Caco-2 (cell line): ENCODE measurements around the gene CFAP210. TPM values are rescaled to one million over a fixed set of nuclear protein-coding genes. Genes with fewer than 3 reads are reported as not detected.

Experiments used
- BruUV-seq: library from RNA; stranded (reverse); fragments of 400-500 nt; replicated peaks from 2 replicates; lab custom pipeline; 2021; lab: Mats Ljungman, UMichigan
- CTCF ChIA-PET: fragments of 300-600 bp; sonication (Branson Sonifier 250); formaldehyde crosslinking; loops from one replicate; lab custom pipeline; 2022; ENCODE audit warnings: antibody characterized with exemption; lab: Charles Lee
- POLR2A ChIA-PET: fragments of 300-600 bp; sonication (Branson Sonifier 250); formaldehyde crosslinking; loops from one replicate; lab custom pipeline; 2022; ENCODE audit warnings: antibody characterized with exemption; lab: Charles Lee
- DNase-seq, 2 experiments: peaks; one replicate each; pipeline versions ENCODE4 v3.0.0 to v3.0.0-alpha.2; 2020 to 2022
- H3K27me3 ChIP-seq: replicated peaks from 2 replicates; pipeline ENCODE4 v1.6.0; 2011; ENCODE audit warnings: low read length; ENCODE audit not compliant: control insufficient read depth, insufficient read depth
- H3K36me3 ChIP-seq: 2 replicates; pipeline ENCODE4 v1.5.1; 2011; ENCODE audit warnings: low read length; ENCODE audit not compliant: control insufficient read depth, insufficient read depth
- H3K4me1 ChIP-seq: fragments of 250-450 bp; sonication (Bioruptor Pico); 2 replicates; pipeline ENCODE4 v1.5.1; 2020; ENCODE audit warnings: mild to moderate bottlenecking
- H3K4me3 ChIP-seq: 2 replicates; pipeline ENCODE4 v1.5.1; 2011; ENCODE audit warnings: low read depth, mild to moderate bottlenecking, control low read depth, low read length
- H3K9me3 ChIP-seq: fragments of 250-450 bp; sonication (Bioruptor Pico); 2 replicates; pipeline ENCODE4 v1.5.1; 2020; ENCODE audit warnings: mild to moderate bottlenecking, moderate library complexity
- H3K27ac Mint-ChIP-seq: one replicate; pipeline ENCODE4 v1.8.0; 2022; ENCODE audit warnings: mixed read lengths; ENCODE audit not compliant: unreplicated experiment
- H3K27me3 Mint-ChIP-seq: one replicate; pipeline ENCODE4 v1.8.0; 2022; ENCODE audit warnings: mixed read lengths; ENCODE audit not compliant: insufficient read depth, unreplicated experiment
- H3K36me3 Mint-ChIP-seq: one replicate; pipeline ENCODE4 v1.8.0; 2022; ENCODE audit warnings: mild to moderate bottlenecking, mixed read lengths; ENCODE audit not compliant: insufficient read depth, unreplicated experiment
- H3K4me1 Mint-ChIP-seq: one replicate; pipeline ENCODE4 v1.8.0; 2022; ENCODE audit warnings: low read depth, mixed read lengths; ENCODE audit not compliant: unreplicated experiment
- H3K4me3 Mint-ChIP-seq: one replicate; pipeline ENCODE4 v1.8.0; 2022; ENCODE audit warnings: mild to moderate bottlenecking, moderate library complexity, mixed read lengths; ENCODE audit not compliant: unreplicated experiment
- H3K9me3 Mint-ChIP-seq: one replicate; pipeline ENCODE4 v1.8.0; 2022; ENCODE audit warnings: mixed read lengths; ENCODE audit not compliant: unreplicated experiment
- intact Hi-C: fragments of 100-400 bp; cut with micrococcal nuclease; formaldehyde crosslinking; loops from one replicate; pipeline ENCODE4 v1.10.0; 2022; ENCODE audit not compliant: unreplicated experiment
- total RNA-seq: library from RNA; stranded (reverse); gene quantifications from 2 replicates; pipeline ENCODE4 v1.2.3, GENCODE V29; 2022
- TF ChIP-seq, protein P1 (sequence below), 2 experiments: fragments of 200-600 bp in 1 of 2; IDR thresholded peaks; 1 replicate in 1 of 2; 2 replicates in 1 of 2; pipeline versions ENCODE4 v1.5.1 to v1.8.0; 2011 to 2022; ENCODE audit warnings: antibody characterized with exemption in 1 of 2, control low read depth in 1 of 2, inconsistent platforms in 1 of 2, low read depth in 1 of 2, low read length in 1 of 2, mild to moderate bottlenecking in 1 of 2, moderate library complexity in 1 of 2; ENCODE audit not compliant: insufficient read depth in 1 of 2, severe bottlenecking in 1 of 2, unreplicated experiment in 1 of 2

CFAP210 gene
- total RNA-seq, 1 experiment from 2014 or later, result not detected

GRCh38 chr2:169661265-169661664 lies 32.9 kb downstream of the CFAP210 start:
- Mint-ChIP-seq H3K4me3 (no peak overlapping the region), H3K9me3 (no peaks in the 10 kb centered on the region), H3K36me3 (no peaks in the 10 kb centered on the region), H3K27ac (no peak overlapping the region), H3K4me1 (no peaks in the 10 kb centered on the region), H3K27me3 (peaks cover 10% of the 10 kb centered on the region)
- no peaks in the 10 kb centered on the region for H3K4me1 ChIP-seq
- ChIA-PET CTCF (no interaction called here), POLR2A (no interaction called here)
- intact Hi-C loops, result no loop called here
- no peaks in the 10 kb centered on the region for H3K27me3 ChIP-seq
- DNase-seq, result no peak
- no TSS peak for BruUV-seq
- H3K9me3 ChIP-seq, result no peaks in the 10 kb centered on the region
- H3K4me3 ChIP-seq, result no peak overlapping the region
- no peaks in the 10 kb centered on the region for H3K36me3 ChIP-seq
- TF ChIP-seq, protein P1, sequence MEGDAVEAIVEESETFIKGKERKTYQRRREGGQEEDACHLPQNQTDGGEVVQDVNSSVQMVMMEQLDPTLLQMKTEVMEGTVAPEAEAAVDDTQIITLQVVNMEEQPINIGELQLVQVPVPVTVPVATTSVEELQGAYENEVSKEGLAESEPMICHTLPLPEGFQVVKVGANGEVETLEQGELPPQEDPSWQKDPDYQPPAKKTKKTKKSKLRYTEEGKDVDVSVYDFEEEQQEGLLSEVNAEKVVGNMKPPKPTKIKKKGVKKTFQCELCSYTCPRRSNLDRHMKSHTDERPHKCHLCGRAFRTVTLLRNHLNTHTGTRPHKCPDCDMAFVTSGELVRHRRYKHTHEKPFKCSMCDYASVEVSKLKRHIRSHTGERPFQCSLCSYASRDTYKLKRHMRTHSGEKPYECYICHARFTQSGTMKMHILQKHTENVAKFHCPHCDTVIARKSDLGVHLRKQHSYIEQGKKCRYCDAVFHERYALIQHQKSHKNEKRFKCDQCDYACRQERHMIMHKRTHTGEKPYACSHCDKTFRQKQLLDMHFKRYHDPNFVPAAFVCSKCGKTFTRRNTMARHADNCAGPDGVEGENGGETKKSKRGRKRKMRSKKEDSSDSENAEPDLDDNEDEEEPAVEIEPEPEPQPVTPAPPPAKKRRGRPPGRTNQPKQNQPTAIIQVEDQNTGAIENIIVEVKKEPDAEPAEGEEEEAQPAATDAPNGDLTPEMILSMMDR (IDR thresholded peaks at IDR 0.05; ENCODE audit: insufficient read depth in 1 of 2, low read depth in 1 of 2, low read length in 1 of 2, severe bottlenecking in 1 of 2, unreplicated experiment in 1 of 2), result no peak

GRCh38 chr2:169659320-169659719 lies 34.9 kb downstream of the CFAP210 start:
- no peaks in the 10 kb centered on the region for H3K9me3 ChIP-seq
- H3K27me3 ChIP-seq, result no peaks in the 10 kb centered on the region
- TF ChIP-seq, protein P1 (IDR thresholded peaks at IDR 0.05; ENCODE audit: insufficient read depth in 1 of 2, low read depth in 1 of 2, low read length in 1 of 2, severe bottlenecking in 1 of 2, unreplicated experiment in 1 of 2), result no peak
- H3K36me3 Mint-ChIP-seq, result no peaks in the 10 kb centered on the region
- CTCF ChIA-PET, result no interaction called here
- H3K27me3 Mint-ChIP-seq, result peaks cover 13% of the 10 kb centered on the region
- POLR2A ChIA-PET, result no interaction called here
- no TSS peak for BruUV-seq
- intact Hi-C loops, result no loop called here
- H3K4me1 Mint-ChIP-seq, result no peaks in the 10 kb centered on the region
- no peaks in the 10 kb centered on the region for H3K4me1 ChIP-seq
- H3K9me3 Mint-ChIP-seq, result no peaks in the 10 kb centered on the region
- no peak overlapping the region for H3K27ac Mint-ChIP-seq
- H3K4me3 ChIP-seq, result no peak overlapping the region
- no peak overlapping the region for H3K4me3 Mint-ChIP-seq
- H3K36me3 ChIP-seq, result no peaks in the 10 kb centered on the region
- DNase-seq, result no peak

DNA sequence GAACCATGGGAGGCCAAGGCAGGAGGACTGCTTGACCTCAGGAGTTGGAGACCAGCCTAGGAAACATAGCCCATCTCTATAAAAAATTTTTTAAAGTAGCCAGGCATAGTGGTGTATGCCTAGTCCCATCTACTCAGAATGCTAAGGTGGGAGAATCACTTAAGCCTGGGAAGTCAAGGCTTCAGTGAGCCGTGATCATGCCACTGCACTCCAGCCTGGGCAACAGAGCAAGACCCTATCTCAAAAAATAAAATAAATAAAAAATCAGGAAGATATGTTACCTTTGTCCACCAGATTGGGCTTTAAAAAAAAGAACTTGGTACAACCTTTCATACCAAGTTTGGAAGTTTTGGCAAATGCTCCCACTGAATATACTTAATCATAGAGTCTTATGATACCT lies 35.3 kb downstream of the CFAP210 start:
- TF ChIP-seq, protein P1 (IDR thresholded peaks at IDR 0.05; ENCODE audit: insufficient read depth in 1 of 2, low read depth in 1 of 2, low read length in 1 of 2, severe bottlenecking in 1 of 2, unreplicated experiment in 1 of 2), result no peak
- H3K9me3 ChIP-seq, result no peaks in the 10 kb centered on the region
- H3K9me3 Mint-ChIP-seq, result no peaks in the 10 kb centered on the region
- ChIA-PET POLR2A (no interaction called here), CTCF (no interaction called here)
- H3K27ac Mint-ChIP-seq, result no peak overlapping the region
- H3K36me3 Mint-ChIP-seq, result no peaks in the 10 kb centered on the region
- H3K4me3 ChIP-seq, result no peak overlapping the region
- no peaks in the 10 kb centered on the region for H3K4me1 Mint-ChIP-seq
- H3K4me1 ChIP-seq, result no peaks in the 10 kb centered on the region
- no peaks in the 10 kb centered on the region for H3K27me3 ChIP-seq
- H3K36me3 ChIP-seq, result no peaks in the 10 kb centered on the region
- BruUV-seq, result no TSS peak
- H3K4me3 Mint-ChIP-seq, result no peak overlapping the region
- no peak for DNase-seq
- peaks cover 13% of the 10 kb centered on the region for H3K27me3 Mint-ChIP-seq
- intact Hi-C loops, result no loop called here
